NCI-H345 (cell line): ENCODE results near the gene TNFAIP2.
A peak's percentile ranks its signal among the peaks of the same experiment; 100 is the strongest.

Experiments used
- DNase-seq: peaks from one replicate; lab custom pipeline; 2025; lab: John Stamatoyannopoulos, UW

Gene TNFAIP2, protein sequence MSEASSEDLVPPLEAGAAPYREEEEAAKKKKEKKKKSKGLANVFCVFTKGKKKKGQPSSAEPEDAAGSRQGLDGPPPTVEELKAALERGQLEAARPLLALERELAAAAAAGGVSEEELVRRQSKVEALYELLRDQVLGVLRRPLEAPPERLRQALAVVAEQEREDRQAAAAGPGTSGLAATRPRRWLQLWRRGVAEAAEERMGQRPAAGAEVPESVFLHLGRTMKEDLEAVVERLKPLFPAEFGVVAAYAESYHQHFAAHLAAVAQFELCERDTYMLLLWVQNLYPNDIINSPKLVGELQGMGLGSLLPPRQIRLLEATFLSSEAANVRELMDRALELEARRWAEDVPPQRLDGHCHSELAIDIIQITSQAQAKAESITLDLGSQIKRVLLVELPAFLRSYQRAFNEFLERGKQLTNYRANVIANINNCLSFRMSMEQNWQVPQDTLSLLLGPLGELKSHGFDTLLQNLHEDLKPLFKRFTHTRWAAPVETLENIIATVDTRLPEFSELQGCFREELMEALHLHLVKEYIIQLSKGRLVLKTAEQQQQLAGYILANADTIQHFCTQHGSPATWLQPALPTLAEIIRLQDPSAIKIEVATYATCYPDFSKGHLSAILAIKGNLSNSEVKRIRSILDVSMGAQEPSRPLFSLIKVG

GRCh38 chr14:103122947-103123633, at the start of gene TNFAIP2:
Gene TNFAIP2, plus strand, starts transcription at chr14:103123461. Its CDS starts 2,997 bp downstream, at chr14:103126458.
- DNase-seq: peak; percentile 36

DNA sequence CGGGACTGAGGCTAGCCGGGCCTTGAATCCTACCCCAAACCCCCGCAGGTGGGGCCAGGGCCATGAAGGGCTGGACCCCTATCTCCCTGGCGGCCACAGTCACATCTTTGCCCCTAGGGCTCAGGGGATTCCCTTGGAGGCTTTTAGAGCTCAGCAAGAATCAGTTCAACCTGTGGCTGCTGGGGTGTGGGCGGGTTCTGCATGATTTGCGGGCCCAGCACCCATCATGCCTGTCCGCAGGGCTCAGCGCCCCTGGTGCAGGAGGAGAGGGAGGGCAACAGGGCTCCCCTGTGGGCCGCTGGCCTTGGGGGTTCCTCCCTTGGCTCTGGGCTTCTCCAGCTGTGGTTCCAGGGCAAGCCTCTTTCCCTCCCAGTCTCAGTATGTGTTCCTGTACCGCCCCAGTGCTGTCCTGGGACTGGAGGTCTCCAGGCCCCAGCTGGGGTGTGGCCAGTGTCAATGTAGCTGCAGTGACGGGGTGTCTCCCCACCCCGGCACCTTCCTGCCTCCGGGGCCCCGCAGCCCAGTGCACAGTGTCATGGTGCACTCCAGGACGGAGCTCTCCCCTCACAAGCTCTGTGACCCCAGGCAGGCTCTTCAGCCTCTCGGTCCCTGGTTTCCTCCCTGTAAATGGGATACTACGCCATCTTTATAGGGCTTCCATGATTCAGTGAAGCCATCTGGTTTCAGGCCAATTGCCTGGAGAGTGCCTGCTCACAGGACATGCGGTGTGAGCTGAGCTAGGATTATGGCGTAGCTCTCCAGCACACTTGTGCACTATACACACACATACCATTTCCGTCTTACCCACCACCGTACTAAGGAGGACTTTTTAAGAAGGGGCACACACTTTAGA, 49.2 kb upstream of the TNFAIP2 start:
- DNase-seq: no peak

GRCh38 chr14:103074729-103075367, 48.4 kb upstream of the TNFAIP2 start:
- DNase-seq: no peak

DNA sequence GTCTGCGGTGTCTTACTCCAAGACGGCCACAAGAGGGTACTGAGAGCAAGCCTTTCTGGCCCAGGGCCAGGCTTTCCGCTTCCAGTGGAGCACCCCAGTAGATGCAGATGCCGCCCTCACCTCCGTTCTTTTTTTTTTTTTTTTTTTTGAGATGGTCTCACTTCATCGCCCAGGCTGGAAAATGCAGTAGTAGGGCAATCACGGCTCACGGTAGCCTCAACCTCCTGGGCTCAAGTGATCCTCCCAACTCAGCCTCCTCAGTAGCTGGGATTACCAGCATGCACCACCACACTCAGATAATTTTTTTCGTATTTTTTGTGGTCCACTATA, 44.9 kb upstream of the TNFAIP2 start:
- DNase-seq: peak; percentile 78

DNA sequence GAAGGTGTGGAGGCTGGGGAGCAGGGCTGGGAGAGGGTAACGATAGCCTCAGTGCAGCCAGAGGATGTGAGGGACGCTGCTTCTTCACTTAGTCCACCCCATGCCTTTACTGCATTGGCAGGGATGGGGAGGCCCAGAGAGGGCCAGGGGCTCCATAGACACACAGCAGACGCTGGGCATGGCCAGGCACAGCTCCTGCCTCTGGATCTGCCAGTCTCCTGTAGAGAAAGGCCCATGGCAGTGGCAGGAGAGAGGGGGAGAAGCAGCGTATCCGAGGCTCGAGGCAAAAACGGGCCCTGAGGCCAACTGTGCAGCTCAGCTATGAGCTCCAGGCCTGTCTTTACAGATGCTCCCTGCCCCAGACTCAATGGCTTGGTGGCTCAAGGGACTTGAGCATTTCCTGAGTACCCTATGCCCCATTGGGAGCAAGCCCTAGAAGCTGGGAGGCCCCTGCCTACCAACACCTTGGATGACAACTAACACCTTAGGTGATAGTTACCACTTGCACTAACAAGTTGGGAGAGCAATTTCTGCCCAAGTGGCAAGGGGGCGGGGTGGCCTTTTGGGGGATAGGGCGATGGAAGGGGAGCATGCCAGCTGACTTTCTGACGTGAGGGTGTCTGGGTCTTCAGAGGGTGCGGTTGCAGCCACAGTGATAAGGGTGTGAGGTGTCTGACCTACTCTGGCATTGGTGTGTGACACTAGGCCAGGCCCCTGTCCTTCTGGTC, 44.2 kb upstream of the TNFAIP2 start:
- DNase-seq: no peak

- no peak for DNase-seq
Measured at GRCh38 chr14:103081951-103082350, 41.3 kb upstream of the TNFAIP2 start.

DNA sequence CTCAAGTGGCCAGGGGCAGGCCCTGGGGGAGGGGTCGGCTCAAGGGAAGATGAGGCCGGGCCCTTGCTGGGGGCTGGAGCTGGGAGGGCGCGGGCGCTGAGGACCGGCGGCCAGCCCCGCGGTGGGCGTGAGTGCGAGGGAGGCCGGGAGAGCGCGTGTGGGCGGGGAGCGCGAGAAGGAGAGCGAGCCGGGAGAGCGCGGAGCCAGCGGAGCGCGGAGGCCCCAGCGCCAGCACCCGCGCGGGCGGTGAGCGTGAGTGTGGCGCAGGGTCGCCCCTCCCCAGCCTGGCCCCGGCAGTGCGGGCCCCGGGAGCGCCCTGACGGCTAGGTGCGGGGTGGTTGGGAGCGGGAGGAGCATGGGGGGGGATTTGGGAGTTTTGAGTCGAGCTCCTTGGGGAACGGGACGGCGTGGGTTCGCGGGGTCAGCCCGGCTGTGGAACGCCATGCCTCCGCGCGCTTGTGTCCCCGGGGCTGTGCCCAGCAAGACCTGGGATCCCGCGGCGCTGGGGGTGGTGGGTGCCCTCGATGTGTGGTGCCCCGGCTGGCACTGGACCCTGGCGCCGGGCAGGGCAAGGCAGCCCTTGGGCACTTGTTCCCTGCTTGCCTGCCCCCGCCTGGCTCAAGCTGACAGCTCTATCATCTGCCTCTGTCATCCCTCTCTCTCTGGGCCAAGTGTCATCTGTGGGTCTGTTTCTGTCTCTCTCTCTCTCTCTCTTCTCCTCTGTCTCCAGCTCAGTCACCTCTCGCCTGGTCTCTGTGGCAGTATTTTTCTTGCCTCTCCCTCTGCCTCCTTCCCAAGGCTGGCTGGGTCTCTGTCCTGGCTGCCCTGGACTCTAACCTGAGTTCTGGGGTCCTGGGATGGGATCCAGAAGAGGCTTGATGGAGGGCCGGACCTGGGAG, 39.0 kb upstream of the TNFAIP2 start, which contains the start of gene LBHD2:
TSS of gene LBHD2 (plus strand) at position 190 of the 899 bp plus-strand sequence. CDS start 1,803 bp downstream, outside the sequence.
- DNase-seq: no peak

GRCh38 chr14:103085106-103086091, 37.9 kb upstream of the TNFAIP2 start:
- DNase-seq: no peak

- no peak for DNase-seq
Measured at GRCh38 chr14:103086771-103087342, 36.4 kb upstream of the TNFAIP2 start.

- DNase-seq: no peak
Measured at GRCh38 chr14:103087343-103087835, 35.9 kb upstream of the TNFAIP2 start.

DNA sequence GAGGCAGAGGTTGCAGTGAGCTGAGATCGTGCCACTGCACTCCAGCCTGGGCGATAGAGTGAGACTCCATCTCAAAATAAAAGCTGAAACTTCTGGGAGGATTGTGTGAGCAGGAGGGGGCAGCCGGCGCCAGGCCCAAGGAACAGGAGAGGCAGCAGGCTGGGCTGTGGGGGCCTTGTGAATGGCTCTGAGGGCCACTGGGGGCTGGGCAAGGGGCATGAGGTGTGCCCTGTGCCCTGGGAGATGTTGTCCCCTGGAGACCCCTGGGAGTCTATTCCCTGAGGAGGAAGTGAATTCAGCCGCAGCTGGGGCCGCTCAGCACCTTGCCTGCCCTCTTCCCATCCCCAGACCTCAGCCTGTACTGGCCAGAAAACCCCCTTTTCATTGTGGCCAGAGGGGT, 34.3 kb upstream of the TNFAIP2 start:
- no peak for DNase-seq

DNA sequence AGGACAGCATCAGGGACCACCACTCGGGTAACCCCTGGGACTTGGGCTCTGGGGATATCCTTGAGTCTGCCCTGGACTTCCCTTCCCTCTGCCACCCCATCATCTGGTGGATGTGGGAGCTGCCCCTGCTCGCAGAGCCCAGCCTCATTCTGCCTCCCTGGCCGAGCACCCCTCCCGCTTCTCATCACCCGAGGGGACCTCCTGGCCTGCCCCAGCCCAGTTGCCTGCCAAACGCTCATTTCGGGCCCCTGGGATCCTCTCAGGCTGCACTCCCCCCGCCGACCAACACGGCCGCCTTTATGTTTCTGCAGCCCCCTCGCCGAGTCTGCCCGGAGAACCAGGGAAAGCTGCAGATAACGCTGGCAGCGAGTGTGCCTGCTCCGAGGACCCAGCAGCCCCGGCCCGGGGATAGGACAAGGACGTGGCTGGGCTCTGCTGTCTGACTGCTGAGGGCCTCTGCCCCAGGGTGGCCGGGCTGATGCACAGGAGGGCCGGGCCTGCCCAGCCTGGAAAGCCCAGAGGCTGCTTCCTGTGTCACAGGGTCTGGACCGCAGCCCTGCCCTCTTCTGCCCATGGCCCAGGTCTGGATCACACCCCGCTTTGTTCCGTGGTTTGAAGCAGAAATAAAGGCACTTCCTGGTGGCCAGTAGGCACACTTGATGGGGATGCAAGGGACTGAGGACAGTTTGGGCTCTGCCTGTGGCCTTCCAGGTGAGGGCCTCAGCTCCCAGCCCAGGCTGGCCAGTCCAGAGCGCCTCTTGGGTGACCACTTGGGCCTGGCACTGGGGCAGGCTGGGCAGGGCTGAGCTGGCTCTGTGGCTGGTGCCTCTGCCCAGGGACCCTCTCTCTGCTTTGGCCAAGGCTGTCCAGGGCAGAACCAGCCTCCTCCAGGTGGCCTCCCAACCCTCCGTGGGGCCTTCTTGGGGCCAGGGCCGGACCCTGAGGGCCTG, 33.6 kb upstream of the TNFAIP2 start:
- DNase-seq: no peak

DNA sequence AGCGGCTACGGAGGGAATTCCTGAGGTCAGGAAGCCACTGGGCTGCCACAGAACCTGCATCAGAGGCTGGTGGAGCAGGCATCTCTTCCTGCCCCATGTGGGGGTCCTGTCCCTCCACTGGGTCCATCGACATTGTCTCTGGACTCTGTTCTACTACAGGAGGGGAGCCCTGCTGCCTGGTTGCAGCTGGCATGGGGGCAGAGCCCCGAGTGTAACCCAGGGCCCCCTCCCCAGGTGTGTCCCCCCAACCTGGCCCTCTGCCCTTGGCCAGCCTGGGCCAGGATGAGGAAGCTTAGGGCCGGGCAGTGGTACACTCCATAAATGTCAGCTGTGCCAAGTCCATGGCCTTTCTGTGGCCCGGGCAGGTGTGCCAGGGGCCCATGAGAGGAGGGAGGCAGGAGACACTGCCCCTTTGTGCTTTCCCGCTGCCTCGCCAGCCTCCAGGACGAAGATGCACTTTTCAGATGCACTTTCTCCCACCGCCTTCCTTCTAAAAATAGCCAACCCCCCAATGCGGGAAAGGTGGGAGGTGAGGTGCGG, 32.7 kb upstream of the TNFAIP2 start:
- no peak for DNase-seq

- DNase-seq: no peak
Measured at GRCh38 chr14:103091041-103091882, 32.0 kb upstream of the TNFAIP2 start.

DNA sequence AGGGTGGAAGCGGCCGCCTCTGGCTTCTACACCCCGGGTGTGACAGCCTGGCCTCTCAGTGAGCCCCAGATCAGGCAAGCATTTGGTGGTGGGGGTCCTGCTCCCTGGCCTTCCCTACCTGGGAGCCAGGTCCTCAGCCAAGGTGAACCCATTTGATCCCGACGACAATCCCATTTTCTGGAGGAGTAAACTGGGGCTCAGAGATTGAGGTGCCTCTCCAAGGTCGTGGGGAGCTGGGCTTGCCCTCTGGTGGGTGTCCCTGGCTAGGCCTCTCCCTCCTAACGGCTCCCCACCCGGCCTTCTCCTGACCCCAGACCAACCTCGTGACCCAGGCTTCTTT, 31.4 kb upstream of the TNFAIP2 start:
- no peak for DNase-seq
